ENCODE data around the gene PANK2.

- TF ChIP-seq, protein P1, sequence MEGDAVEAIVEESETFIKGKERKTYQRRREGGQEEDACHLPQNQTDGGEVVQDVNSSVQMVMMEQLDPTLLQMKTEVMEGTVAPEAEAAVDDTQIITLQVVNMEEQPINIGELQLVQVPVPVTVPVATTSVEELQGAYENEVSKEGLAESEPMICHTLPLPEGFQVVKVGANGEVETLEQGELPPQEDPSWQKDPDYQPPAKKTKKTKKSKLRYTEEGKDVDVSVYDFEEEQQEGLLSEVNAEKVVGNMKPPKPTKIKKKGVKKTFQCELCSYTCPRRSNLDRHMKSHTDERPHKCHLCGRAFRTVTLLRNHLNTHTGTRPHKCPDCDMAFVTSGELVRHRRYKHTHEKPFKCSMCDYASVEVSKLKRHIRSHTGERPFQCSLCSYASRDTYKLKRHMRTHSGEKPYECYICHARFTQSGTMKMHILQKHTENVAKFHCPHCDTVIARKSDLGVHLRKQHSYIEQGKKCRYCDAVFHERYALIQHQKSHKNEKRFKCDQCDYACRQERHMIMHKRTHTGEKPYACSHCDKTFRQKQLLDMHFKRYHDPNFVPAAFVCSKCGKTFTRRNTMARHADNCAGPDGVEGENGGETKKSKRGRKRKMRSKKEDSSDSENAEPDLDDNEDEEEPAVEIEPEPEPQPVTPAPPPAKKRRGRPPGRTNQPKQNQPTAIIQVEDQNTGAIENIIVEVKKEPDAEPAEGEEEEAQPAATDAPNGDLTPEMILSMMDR (IDR thresholded peaks at IDR 0.05; ENCODE audit: control extremely low read depth in 1 of 3, insufficient read depth in 1 of 3, low read depth in 1 of 3, low read length in 3 of 3) = no peak
- TF ChIP-seq ZNF274 (IDR thresholded peaks at IDR 0.05; ENCODE audit: borderline replicate concordance, extremely low read depth, low read length) (no peak), BCL11A (IDR thresholded peaks at IDR 0.05; ENCODE audit: low read depth in 2 of 2, low read length in 2 of 2) (no peak), EZH2 (IDR thresholded peaks at IDR 0.05; ENCODE audit: low read depth, low read length, severe bottlenecking) (no peak), FOSL1 (IDR thresholded peaks at IDR 0.05; ENCODE audit: insufficient read depth, low read depth, low read length) (no peak), RBBP5 (IDR thresholded peaks at IDR 0.05; ENCODE audit: borderline replicate concordance, low read depth, low read length) (no peak), TCF12 (IDR thresholded peaks at IDR 0.05; ENCODE audit: low read depth, low read length) (no peak), JUND (IDR thresholded peaks at IDR 0.05; ENCODE audit: low read length) (no peak), POLR2A (IDR thresholded peaks at IDR 0.05; ENCODE audit: control extremely low read depth in 1 of 2, low read depth in 2 of 2, low read length in 2 of 2) (no peak)
- TF ChIP-seq, protein P2, sequence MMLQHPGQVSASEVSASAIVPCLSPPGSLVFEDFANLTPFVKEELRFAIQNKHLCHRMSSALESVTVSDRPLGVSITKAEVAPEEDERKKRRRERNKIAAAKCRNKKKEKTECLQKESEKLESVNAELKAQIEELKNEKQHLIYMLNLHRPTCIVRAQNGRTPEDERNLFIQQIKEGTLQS (IDR thresholded peaks at IDR 0.05; ENCODE audit: insufficient read depth, low read depth, low read length) = no peak
Observed at GRCh38 chr20:3858689-3859088, 30.5 kb upstream of the PANK2 start.
